ENCODE measurements around the gene CXCL3.

CXCL3 gene

DNA sequence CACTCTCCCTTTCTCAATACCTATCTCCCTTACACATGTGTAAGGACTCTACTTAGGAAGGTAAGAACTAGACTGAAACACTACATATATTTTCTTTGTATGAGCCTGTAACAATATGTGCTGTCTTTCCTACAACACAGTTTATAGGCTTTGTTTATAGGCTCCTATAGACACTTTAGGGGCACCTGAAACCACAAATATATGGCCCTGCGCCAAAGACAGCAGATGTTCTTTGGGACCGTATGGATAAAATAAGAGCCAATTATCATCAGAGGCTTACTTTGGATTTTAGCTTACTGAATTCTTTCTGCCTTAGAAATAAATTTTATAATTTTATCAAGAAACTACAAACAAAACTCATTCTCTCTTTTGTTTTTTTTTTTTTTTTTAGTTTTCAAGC is 16.6 kb upstream of the CXCL3 start:
- DNase-seq, result no peak

DNA sequence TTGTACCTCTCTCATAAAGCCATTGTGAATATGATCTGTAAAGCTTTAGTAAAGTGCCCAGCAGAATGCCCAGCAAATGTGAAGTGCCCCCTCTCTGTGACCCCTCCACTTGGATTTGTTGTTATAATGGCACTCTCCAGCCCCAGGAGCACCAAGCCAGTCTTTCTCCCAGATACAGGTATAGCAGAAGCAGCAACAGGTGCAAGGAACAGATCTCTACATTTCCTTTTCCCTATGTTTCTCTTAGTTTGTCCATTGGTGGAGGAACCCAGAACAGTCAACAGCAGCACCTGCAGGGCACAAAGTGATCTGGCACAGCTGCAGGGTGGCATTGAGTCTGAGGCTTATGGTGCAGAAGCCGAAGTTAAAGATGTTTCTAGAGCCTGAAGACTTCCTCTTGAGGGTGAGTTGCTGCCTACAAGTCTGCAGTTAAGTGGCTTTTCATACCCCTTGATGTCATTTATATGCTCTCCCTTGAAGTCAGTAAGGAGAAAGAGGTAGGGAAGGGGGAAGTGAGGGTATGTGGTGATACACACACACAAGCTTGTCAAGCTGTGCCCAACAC is 16.1 kb upstream of the CXCL3 start:
- DNase-seq, result peak; percentile 11 to 24

DNA sequence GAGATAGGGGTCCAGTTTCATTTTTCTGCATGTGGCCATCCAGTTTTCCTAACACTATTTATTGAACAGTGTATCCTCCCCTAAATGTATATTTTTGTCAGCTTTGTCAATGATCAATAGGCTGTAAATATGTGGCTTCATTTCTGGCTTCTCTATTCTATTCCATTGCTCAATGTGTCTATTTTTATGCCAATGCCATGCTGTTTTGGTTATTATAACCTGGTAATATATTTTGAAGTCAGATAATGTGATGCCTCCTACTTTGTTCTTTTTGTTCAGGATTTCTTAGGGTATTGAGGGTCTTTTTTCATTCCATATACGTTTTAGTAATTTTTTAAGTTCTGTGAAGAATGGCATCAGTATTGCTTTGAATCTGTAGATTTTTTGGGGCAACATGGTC is 8.7 kb upstream of the CXCL3 start:
- DNase-seq, result no peak

DNA sequence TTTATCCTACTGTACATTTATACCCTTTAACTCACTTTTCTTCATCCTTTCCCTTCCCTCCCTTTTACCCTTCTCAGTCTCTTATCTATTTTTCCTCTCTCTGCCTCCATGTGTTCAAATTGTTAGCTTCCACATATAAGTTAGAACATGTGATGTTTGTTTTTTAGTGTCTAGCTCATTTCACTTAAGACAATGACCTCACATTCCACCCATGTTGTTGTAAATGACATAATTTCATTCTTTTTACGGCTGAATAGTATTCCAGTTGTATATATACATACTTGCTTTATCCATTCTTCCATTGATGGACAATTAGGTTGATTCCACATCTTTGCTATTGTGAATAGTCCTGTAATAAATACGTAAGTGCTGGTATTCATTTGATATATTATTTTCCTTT is 7.3 kb upstream of the CXCL3 start:
- DNase-seq, result no peak

DNA sequence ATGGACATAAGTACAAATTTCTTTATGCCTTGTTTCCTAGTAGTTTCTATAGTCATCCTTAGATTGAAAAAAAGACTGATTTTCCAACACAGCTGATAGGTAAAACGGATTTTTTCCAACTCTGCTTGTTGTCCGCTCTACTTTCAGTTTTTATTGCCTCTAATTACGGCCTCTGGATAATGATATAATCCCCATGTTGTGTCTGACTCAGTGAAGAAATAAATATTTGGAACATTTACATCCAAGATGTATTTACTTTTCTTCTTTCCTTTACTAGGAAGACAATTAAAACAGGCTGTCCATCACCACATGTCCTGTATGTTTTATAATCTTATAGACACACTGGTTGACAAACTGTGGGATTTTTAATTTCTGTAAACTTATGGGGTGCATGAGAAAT is 6.8 kb upstream of the CXCL3 start:
- no peak for DNase-seq

DNA sequence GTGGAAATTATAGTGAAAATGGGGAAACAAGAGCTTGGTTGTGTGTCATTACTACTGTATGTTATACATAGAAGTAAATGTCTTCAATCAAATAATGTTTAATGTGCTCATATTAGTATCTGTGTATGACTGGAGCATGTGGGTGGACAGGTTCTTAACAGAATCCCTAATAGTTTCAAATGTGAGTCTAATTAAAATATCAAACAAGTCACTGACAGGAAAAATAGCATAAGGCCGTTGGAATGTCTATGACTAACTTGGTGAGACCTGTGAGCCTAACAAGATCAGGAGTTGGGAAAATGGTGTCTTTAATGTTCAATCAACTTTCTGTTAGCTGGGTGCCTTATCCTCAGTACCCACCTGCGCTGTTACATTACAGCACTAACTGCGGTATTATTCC is 6.2 kb upstream of the CXCL3 start:
- no peak for DNase-seq

DNA sequence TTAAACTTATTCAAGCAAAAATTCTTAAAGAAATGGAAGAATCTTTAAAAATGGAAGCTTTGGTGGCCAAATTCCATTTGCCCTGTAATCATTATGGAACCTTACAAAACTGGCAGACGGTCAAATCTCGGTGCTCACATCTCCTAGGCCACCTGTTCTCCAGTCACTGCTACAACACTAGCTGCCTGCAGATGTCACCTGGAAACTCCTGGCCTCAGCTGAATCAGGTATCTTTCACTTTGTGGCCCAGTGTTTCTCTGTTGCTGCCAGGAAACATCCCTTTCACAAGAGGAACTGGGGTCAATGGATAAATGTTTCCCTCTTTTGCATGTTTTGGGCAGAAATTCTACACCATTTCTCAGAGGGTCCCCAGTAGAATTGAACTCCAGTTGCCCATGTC is 4.2 kb upstream of the CXCL3 start:
- no peak for DNase-seq

DNA sequence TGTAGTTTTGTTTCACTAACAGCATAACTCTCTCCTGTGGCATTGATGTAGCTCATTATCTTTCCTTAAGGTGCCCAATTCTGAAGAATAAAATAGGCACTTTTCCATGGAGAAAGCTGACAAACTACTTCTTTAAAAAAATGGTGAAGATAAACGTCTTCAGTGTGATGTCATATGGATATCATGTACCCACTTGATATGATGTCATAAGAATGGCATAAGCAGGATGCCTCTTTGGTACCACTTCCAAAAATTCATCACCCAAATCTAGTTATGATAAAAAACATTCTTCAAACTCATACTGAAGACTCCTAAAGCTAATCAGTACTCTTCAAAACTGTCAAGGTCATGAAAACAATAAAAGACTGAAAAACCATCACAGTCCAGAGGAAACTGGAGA is 2.9 kb upstream of the CXCL3 start:
- no peak for DNase-seq

DNA sequence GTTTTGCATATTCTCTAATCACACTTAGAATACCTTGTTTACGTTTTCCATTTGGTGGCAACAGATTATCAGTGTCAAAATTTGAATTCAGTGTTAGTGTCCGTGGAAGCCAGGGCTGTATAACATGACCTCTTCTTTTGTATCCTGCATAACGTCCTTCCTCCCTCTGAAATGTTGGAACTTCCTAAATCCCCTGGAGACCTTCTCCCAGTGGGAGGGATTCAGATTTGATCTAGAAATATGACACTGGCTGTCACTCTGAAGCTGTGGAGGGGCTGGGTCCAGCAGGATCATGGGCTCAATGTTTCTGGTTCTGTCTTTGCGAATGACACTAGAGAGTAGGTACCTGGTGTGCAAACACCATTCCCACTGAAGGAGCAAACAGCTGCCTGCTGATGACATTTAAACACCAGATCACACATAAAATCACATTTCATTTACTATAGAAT is 850 bp upstream of the CXCL3 start:
- peak in 1 of 2 donors; percentile 19 for DNase-seq

DNA sequence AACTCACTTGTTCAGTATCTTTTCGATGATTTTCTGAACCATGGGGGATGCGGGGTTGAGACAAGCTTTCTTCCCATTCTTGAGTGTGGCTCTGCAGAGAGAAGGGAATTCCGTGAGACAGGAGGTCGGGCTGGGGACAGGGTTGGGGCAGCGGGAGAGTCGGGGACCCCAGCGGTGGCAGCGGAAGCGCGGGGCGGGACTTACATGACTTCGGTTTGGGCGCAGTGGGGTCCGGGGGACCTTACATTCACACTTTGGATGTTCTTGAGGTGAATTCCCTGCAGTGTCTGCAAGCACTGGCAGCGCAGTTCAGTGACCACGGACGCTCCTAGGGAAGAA is 434 bp downstream of the CXCL3 start:
- DNase-seq, result peak in 1 of 2 donors; percentile 17

DNA sequence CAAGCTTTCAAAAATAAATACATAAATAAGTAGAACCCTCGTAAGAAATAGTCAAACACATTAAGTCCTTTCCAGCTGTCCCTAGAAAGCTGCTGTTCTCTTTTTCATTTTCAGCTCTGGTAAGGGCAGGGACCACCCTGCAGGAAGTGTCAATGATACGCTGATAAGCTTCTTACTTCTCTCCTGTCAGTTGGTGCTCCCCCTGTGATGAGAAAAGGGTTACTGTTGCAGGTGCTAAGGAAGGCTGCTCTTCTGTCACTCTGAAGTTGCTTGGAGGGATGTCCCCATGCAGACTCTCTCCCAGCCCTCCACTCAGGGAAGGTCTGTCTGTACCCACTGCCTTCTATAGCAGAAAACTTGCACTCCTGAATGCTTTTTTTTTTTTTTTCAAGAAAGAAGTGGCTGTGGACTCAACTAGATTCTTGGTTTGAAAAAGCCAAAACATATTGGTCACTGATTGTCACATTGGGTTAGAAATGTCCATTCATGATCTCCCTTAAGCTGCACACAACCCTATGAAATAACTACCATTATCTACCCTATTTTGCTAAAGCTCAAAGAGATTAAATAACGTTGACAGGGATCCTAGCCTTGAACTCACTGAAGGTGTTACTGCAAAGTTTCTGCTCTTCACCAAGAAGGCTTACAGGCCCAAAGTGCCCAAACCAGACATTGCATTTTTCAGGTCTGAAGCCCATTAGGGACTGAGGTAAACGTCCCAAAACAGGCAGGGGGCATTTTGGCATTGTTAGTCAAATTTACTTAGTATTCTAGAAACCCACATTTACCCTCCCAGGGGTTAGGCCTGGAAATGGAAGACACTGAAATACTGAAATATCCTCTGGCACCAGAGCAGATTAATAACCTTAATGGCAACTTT is 1.2 kb downstream of the CXCL3 start:
- no peak for DNase-seq

DNA sequence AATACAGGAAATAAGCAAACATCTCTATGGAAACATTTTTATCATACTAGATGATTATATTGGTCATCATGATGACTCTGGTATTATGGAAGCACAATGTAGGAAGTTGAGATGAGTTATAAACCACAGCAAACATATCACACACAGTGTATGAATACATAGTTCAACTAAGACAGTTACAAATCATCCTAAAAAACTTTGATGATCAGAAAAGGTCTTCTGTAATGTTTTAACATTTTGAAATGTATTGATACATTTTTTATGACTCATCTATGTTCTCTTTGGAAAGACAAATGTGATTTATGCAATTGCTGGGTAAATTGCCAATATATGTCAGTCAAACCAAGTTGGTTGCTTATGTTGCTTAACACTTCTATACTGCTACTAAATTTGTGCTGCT is 4.8 kb downstream of the CXCL3 start:
- DNase-seq, result peak in 1 of 2 donors; percentile 76

DNA sequence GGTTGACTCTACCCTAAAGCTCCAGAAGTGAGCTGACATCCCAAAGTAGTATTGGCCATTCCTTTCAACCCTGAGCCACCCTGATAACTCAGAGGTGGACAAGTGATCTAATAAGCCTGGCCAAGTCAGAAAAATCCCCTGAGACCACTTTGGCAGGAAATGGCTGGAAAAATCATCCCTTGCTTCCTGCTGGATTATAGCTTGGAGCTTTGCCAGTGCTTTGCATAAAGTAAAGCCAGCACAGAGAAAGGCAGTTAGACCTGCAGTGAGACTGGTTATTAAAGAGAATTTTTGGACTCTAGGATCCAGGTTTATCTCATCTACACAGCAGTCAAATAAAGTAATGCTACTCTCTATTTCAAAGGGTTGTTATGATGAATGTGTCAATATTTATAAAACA is 6.4 kb downstream of the CXCL3 start:
- DNase-seq, result no peak

DNA sequence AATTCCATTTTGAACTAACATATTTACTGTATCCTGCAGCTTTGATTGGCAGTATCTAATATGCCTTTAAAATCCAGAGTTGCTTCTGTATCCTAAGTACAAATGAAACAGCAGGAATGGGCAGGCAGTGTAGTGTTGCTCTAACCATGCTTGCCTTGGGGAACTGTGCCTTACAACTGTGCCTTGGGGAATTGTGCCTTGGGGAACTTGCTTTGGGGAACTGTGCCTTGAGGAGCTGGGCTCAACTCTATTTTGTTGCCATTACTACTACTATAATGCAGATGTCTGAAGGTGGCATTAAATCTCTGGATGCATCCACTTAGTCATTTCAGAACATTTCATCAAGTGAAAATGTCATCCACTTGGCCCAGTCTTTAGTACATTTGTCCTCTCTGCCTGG is 6.9 kb downstream of the CXCL3 start:
- DNase-seq, result peak in 1 of 2 donors; percentile 63

DNA sequence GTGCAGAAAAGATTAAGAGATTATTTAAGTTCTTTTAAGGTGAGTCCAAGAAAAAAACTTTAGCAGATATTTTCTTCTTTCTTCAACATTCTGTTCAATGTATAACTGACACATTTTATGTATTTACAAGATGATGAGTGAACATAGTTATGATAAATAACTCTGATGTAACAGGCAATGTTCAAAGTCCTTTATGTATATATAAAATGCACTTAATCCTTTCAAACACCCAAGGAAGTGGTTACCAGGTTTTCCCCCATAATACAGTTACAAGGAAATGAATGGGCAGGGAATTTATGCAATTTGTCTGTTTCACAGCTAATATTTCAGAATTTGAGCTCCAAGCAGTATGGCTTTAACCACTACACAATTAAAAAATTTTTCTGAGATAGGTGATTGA is 8.2 kb downstream of the CXCL3 start:
- DNase-seq, result no peak

DNA sequence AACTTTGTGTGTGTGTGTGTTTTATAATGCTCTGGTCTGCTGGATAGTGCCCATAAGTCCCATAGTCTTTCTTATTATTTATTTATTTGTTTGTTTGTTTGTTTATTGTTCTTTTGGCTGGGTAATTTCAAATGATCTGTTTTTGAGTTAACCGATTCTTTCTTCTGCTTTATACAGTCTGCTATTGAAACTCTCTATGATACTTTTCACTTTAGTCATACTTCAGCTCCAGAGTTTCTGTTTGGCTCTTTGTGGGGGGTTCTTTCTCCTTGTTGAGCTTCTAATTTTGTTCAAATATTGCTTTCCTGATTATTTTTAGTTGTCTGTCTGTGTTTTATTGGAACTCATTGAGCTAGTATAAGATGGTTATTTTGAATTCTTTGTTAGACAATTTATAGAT is 10.0 kb downstream of the CXCL3 start:
- DNase-seq, result no peak

DNA sequence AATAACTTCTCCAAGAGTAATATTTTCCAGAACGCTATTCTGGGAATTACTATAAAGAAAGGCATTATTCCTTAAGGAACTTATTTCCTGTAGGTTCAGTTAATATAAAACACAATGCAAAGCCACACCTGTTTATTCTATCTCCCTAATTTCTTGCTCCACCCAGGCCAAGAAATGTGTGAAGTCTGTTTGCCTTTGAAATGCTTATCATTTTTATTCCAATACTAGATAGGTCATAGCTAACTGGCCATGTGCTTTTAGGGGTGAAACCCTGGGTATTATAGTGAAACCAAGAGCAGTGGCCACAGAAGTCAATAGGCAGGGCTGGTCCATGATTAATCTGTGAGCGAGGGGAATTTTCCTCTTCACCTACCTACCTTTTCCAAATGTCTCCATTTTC is 14.8 kb downstream of the CXCL3 start:
- DNase-seq, result no peak

DNA sequence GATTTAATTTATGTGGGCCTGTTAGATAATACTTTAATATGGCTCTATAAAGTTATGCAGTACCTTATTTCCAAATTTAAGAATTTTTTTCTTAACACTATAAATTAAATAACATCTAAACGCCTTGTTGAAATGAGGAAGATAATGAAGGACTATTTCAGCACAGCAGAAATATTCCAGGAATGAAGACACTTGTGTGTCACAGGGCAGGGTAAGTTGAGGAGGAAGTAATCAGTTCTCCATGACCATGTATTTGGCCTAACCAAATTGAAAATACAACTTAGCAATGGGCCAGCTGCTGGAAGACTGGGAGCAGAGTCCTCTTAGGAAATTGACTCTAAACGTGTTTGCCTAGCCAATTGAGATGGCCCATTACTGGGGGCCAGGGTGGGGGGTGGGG is 16.9 kb downstream of the CXCL3 start:
- peak; percentile 74 to 84 for DNase-seq

DNA sequence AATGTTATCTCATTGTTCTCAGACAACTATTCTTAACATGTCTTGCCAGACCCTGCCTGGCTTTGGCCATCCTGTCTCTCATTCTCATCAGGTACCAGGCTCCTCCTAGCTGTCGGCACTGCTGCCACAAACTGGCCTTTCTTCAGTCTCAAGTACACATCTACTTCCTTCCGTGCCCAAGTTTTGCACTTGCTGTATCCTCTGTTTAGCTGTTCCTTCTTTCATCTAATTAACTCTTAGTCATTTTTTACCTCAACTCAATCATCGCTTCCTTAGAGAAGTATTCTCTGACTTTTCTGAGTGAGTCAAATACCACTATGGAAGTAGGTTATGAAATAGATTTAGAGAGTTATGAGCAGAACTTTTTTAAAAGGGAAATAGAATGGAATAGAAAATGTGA is 19.7 kb downstream of the CXCL3 start:
- peak; percentile 73 to 93 for DNase-seq

DNA sequence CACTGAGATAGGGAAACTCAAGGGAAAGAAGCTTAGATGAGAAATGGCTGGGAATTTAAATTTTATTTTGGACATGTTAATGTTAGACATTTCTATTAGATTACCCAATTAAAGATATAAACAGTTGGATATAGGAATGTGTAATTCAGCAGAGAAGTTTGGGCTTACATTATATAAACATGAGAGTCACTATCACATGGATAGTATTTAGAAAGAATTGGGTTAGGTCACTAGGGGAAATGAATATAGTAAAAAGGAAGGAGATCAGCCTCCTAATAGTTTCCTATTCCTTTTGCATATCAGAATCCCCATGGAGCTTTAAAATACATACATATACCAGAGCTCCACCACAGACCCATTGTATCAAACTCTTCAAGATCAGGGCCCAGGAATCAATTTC is 20.4 kb downstream of the CXCL3 start:
- DNase-seq, result peak in 1 of 2 donors; percentile 88

DNA sequence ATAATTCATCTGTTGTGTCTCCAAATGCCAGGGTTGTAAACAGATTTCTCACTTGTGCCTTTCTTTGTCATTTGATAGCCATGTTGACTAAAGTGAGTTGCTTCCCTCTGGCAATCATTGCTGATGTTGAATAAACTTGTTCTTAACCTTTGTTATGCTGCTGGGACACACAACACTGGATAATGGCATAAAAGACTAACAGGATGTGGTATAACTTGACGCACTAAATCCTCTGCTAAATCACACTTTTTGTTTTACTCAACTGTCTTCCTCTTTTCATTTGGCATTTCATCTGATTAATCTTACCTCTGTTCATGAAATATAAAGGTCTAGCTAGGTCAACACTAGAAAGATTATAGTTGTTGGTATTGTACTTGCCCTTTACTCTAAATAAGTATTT is 22.4 kb downstream of the CXCL3 start:
- DNase-seq, result peak; percentile 37 to 54

DNA sequence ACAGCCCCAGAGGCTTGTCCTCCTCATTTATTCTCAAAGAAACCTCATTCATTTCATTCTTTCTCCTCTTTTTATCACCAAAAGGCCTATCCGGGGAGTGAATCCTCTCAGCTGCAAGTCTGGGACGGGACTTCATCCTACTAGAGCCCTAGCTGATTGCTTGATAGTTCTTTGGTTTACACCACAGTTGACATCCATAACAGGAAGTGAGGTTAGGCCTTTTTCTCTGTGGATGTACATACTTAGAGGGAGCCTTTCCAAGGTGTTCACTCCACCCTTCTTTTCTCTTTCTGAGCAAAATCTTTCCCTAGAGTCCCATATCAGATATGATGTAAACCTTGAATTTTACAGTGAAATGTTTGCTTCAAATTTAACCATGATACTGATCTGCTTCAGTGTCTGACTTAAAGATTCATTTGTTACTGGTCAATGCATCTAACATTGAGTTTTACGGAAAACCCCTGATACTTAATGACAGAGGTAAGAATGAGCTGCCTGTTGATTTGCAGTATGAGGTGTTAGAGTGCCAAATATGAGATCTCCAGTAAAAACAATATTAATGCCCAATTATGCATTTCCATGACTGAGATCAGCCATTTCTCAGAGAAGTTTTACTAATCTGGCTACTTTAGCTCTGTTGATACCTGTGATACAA is 23.2 kb downstream of the CXCL3 start:
- DNase-seq, result no peak

DNA sequence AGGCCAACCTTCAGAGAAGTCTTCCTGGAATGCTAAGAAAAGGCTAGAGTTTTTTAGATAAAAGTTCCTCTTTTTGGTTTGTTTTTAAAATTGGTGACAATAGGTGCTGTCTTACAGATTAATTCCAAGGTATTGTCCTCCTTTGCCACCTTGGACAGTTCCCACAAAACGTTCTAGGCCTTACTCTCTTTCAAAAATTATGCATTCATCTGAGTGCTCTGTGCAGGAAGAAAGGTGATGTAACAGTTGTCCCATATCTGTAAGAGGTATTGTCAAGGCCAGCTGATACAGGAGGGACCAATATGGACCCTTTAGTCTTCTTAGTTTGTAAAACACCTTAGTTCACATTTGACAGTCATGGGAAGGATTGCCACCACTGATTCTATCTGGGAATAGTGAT is 24.2 kb downstream of the CXCL3 start:
- DNase-seq, result no peak

DNA sequence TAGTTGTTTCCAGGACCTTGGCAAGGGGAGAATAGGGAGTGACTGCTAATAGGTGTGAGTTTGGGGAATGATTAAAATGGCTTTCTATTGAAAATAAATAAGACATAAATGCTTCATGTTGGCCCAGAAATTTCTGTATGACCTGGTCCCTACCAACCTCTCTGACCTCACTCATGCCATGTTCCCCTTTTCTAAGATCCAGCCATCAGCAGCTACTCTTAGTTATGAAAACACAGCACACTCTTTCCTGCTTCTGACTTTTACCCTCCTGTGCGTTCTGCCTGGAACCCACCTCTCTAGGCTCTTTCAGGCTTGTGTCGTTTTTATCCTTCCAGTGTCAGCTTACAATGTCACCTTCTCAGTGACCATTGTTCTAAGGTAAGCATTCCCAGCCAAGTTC is 25.2 kb downstream of the CXCL3 start:
- peak; percentile 40 to 47 for DNase-seq
